ENCODE results near the gene AQP3.

GRCh38 chr9:33455945-33456344, 8.6 kb upstream of the AQP3 start:
- TF ChIP-seq CTCF (IDR thresholded peaks at IDR 0.05) (no peak), POLR2A (IDR thresholded peaks at IDR 0.05) (no peak)
